Prostate gland (tissue), 2 donors: ENCODE data around the gene SNTN. TPM values are rescaled to one million over a fixed set of nuclear protein-coding genes. Genes with fewer than 3 reads are reported as not detected.

Experiments
- DNase-seq: peaks from one replicate; pipeline ENCODE4 v3.0.0-alpha.2; 2019; ENCODE audit warnings: low spot score
- H3K27ac ChIP-seq, 2 donors: fragments of 200-600 bp; sonication (generic); 2 replicates each; pipeline ENCODE4 v1.5.1; 2017 to 2019
- H3K27me3 ChIP-seq: fragments of 200-600 bp; sonication (generic); replicated peaks from 2 replicates; pipeline ENCODE4 v1.5.1; 2019; ENCODE audit not compliant: insufficient read depth
- H3K36me3 ChIP-seq, 2 donors: fragments of 200-600 bp; sonication (generic); 1 replicate in 1 of 2; 2 replicates in 1 of 2; pipeline versions ENCODE4 v1.5.1 to v1.8.1; 2017 to 2019
- H3K4me1 ChIP-seq: fragments of 200-600 bp; sonication (generic); replicated peaks from 2 replicates; pipeline ENCODE4 v1.5.1; 2019
- H3K4me3 ChIP-seq, 2 donors: fragments of 200-600 bp; sonication (generic); 2 replicates each; pipeline ENCODE4 v1.5.1; 2017 to 2019
- H3K9me3 ChIP-seq: fragments of 200-600 bp; sonication (generic); 2 replicates; pipeline ENCODE4 v1.5.1; 2017
- CTCF ChIP-seq, 4 experiments: fragments of 200-600 bp in 2 of 4; fragments of 450-650 bp in 2 of 4; sonication (generic) in 2 of 4; IDR thresholded peaks; 1 replicate in 3 of 4; 2 replicates in 1 of 4; pipeline ENCODE4 v1.5.1; 2016 to 2019; ENCODE audit warnings: antibody characterized with exemption in 4 of 4, mild to moderate bottlenecking in 2 of 4, moderate library complexity in 2 of 4
- POLR2A ChIP-seq: fragments of 450-650 bp; IDR thresholded peaks from one replicate; pipeline ENCODE4 v1.6.1; 2016; ENCODE audit warnings: antibody characterized with exemption, mild to moderate bottlenecking
- POLR2AphosphoS5 ChIP-seq: sonication (generic); formaldehyde crosslinking; IDR thresholded peaks from one replicate; pipeline ENCODE4 v1.6.1; 2017; ENCODE audit warnings: antibody characterized with exemption
- WGBS: methylation state at CpG from one replicate; pipeline ENCODE4 v1.1.5; 2018; 5-methylcytosine and 5-hydroxymethylcytosine counted together
- intact Hi-C: fragments of 100-400 bp; cut with DNase I; formaldehyde crosslinking; loops from one replicate; pipeline ENCODE4 v1.14.2; 2022
- total RNA-seq, 2 donors: library from RNA; depleted of rRNA; stranded (reverse); fragments of >200 nt; gene quantifications; one replicate each; pipeline ENCODE4 v1.1.0, GENCODE V29; 2016

The SNTN gene
- total RNA-seq, 2 donors from 2014 or later: not detected

- no peak overlapping the region for H3K4me3 ChIP-seq
- no peaks in the 10 kb centered on the region for H3K27me3 ChIP-seq
- WGBS: 52% methylated on average over 6 of the region's 6 CpGs
- no peaks in the 10 kb centered on the region for H3K9me3 ChIP-seq
- no peaks in the 10 kb centered on the region for H3K36me3 ChIP-seq
- no peaks in the 10 kb centered on the region for H3K4me1 ChIP-seq
- no peak for DNase-seq
- no peak overlapping the region for H3K27ac ChIP-seq
- no peak for TF ChIP-seq POLR2A
- TF ChIP-seq POLR2AphosphoS5: no peak
- intact Hi-C loops: no loop called here
Observed at GRCh38 chr3:63684081-63684480, 31.6 kb downstream of the SNTN start.

- 98% methylated on average over 2 of the region's 2 CpGs for WGBS
- no peak overlapping the region for H3K27ac ChIP-seq
- intact Hi-C loops: no loop called here
- H3K4me3 ChIP-seq: no peak overlapping the region
- no peaks in the 10 kb centered on the region for H3K27me3 ChIP-seq
- H3K36me3 ChIP-seq: no peaks in the 10 kb centered on the region
- H3K4me1 ChIP-seq: no peaks in the 10 kb centered on the region
- no peaks in the 10 kb centered on the region for H3K9me3 ChIP-seq
- DNase-seq: no peak
- no peak for TF ChIP-seq CTCF (IDR thresholded peaks at IDR 0.05)
Observed at GRCh38 chr3:63685340-63685739, 32.9 kb downstream of the SNTN start.

GRCh38 chr3:63687278-63688225 is 35.1 kb downstream of the SNTN start:
- WGBS: 60% methylated on average over 9 of the region's 9 CpGs
- intact Hi-C loops: no loop called here

GRCh38 chr3:63689285-63689684 is 36.8 kb downstream of the SNTN start:
- no peak for TF ChIP-seq POLR2AphosphoS5
- no peak for TF ChIP-seq POLR2A
- TF ChIP-seq CTCF (IDR thresholded peaks at IDR 0.05): no peak

More at GRCh38 chr3:63687278-63688225, 35.1 kb downstream of the SNTN start:
- no peak overlapping the region for H3K4me3 ChIP-seq
- TF ChIP-seq POLR2AphosphoS5 (no peak), POLR2A (no peak), CTCF (IDR thresholded peaks at IDR 0.05) (no peak)
- no peaks in the 10 kb centered on the region for H3K4me1 ChIP-seq
- no peak overlapping the region for H3K27ac ChIP-seq
- no peaks in the 10 kb centered on the region for H3K36me3 ChIP-seq
- H3K27me3 ChIP-seq: no peaks in the 10 kb centered on the region
- H3K9me3 ChIP-seq: no peaks in the 10 kb centered on the region
- no peak for DNase-seq

GRCh38 chr3:63693351-63693750 is 40.9 kb downstream of the SNTN start:
- intact Hi-C loops: no loop called here
- no peak for TF ChIP-seq POLR2AphosphoS5
- TF ChIP-seq POLR2A: no peak
- TF ChIP-seq CTCF (IDR thresholded peaks at IDR 0.05): no peak
- no peaks in the 10 kb centered on the region for H3K4me1 ChIP-seq
- H3K36me3 ChIP-seq: no peaks in the 10 kb centered on the region
- H3K4me3 ChIP-seq: no peak overlapping the region
- no peak for DNase-seq
- no peaks in the 10 kb centered on the region for H3K9me3 ChIP-seq
- no peaks in the 10 kb centered on the region for H3K27me3 ChIP-seq
- H3K27ac ChIP-seq: no peak overlapping the region

More at GRCh38 chr3:63689285-63689684, 36.8 kb downstream of the SNTN start:
- no peaks in the 10 kb centered on the region for H3K4me1 ChIP-seq
- no peaks in the 10 kb centered on the region for H3K27me3 ChIP-seq
- H3K9me3 ChIP-seq: no peaks in the 10 kb centered on the region
- H3K36me3 ChIP-seq: no peaks in the 10 kb centered on the region
- no peak overlapping the region for H3K4me3 ChIP-seq
- H3K27ac ChIP-seq: no peak overlapping the region
- intact Hi-C loops: no loop called here
- 38% methylated on average over 1 of the region's 1 CpG for WGBS
- no peak for DNase-seq
